ENCODE results near the gene DPEP3.

Gene DPEP3

DNA sequence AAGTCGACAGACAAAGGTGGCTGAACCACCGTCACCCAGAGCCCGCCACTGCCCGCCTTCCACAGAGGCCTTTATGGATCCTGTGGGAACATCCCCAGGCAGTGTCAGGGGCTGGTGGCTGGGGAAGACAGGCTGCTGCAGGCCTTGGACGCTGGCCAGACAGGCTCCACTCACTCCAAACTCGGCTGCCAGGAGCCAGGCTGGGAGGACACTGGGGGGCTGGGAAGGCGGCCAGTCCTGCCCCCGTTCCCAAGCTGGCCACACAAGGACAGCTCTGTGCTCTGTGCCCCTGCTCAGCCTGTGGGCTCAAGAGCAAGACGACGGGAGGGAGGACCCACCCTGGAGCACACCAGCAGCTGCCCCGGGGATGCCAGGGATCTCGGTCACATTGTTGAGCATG is 28.8 kb downstream of the DPEP3 start:
- H3K27me3 ChIP-seq (ENCODE audit: low read length): no peaks in the 10 kb centered on the region
- no peak for TF ChIP-seq EZH2phosphoT487 (conservative IDR thresholded peaks at IDR 0.05; ENCODE audit: low read length)
- TF ChIP-seq, protein P1, sequence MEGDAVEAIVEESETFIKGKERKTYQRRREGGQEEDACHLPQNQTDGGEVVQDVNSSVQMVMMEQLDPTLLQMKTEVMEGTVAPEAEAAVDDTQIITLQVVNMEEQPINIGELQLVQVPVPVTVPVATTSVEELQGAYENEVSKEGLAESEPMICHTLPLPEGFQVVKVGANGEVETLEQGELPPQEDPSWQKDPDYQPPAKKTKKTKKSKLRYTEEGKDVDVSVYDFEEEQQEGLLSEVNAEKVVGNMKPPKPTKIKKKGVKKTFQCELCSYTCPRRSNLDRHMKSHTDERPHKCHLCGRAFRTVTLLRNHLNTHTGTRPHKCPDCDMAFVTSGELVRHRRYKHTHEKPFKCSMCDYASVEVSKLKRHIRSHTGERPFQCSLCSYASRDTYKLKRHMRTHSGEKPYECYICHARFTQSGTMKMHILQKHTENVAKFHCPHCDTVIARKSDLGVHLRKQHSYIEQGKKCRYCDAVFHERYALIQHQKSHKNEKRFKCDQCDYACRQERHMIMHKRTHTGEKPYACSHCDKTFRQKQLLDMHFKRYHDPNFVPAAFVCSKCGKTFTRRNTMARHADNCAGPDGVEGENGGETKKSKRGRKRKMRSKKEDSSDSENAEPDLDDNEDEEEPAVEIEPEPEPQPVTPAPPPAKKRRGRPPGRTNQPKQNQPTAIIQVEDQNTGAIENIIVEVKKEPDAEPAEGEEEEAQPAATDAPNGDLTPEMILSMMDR (IDR thresholded peaks at IDR 0.05; ENCODE audit: insufficient read depth, low read length, poor library complexity, severe bottlenecking): no peak
- H4K20me1 ChIP-seq (ENCODE audit: low read depth, low read length): no peaks in the 10 kb centered on the region
- no peak overlapping the region for H3K9ac ChIP-seq (ENCODE audit: low read length)
- H3F3A ChIP-seq (ENCODE audit: insufficient read depth): no peaks in the 10 kb centered on the region
- no peaks in the 10 kb centered on the region for H3K9me2 ChIP-seq (replicated peaks; ENCODE audit: insufficient read depth, low read length)
- no peak overlapping the region for H3K4me2 ChIP-seq (ENCODE audit: low read depth, low read length, poor library complexity, severe bottlenecking)
- no peaks in the 10 kb centered on the region for H3K9me3 ChIP-seq (ENCODE audit: insufficient read depth, low read length)
- no peaks in the 10 kb centered on the region for H3K36me3 ChIP-seq (ENCODE audit: low read length)
- H3K79me2 ChIP-seq (ENCODE audit: insufficient read depth, low read length): no peaks in the 10 kb centered on the region
- H3K27ac ChIP-seq (ENCODE audit: low read depth, low read length): no peak overlapping the region
- H2AFZ ChIP-seq (ENCODE audit: low read depth, low read length, severe bottlenecking): no peak overlapping the region
- no peak overlapping the region for H3K4me3 ChIP-seq (ENCODE audit: insufficient read depth, low read length, poor library complexity, severe bottlenecking)

DNA sequence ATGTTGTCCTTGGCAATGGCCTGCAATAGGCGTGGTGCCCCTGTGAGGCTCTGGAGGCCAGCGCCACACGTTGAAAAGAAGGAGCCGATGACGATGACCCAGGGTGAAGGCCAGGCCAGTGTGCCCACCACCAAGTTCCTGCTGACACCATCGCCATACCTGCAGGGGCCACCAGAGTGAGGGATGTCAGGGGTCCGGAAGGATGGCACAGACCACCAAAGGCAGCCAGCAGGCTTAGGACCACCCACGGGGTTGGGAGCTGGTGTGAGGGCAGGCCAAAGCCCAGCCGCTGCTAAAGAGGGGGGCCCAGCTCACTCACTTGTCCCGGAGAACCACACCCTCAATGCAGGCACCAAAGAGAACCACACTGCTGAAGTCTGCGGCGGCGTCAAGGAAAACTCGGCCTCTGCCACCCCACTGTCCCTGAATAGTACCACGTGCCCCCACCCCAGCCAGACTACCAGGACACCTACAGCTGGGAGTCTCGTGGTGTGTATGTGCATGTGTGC is 29.9 kb downstream of the DPEP3 start:
- H3K79me2 ChIP-seq (ENCODE audit: insufficient read depth, low read length): no peaks in the 10 kb centered on the region
- no peaks in the 10 kb centered on the region for H4K20me1 ChIP-seq (ENCODE audit: low read depth, low read length)
- no peaks in the 10 kb centered on the region for H3K9me3 ChIP-seq (ENCODE audit: insufficient read depth, low read length)
- H3K27me3 ChIP-seq (ENCODE audit: low read length): no peaks in the 10 kb centered on the region
- TF ChIP-seq, protein P1 (IDR thresholded peaks at IDR 0.05; ENCODE audit: insufficient read depth, low read length, poor library complexity, severe bottlenecking): no peak
- TF ChIP-seq EZH2phosphoT487 (conservative IDR thresholded peaks at IDR 0.05; ENCODE audit: low read length): no peak
- H3K9me2 ChIP-seq (replicated peaks; ENCODE audit: insufficient read depth, low read length): no peaks in the 10 kb centered on the region
- no peak overlapping the region for H3K4me3 ChIP-seq (ENCODE audit: insufficient read depth, low read length, poor library complexity, severe bottlenecking)
- no peaks in the 10 kb centered on the region for H3K36me3 ChIP-seq (ENCODE audit: low read length)
- H3K4me2 ChIP-seq (ENCODE audit: low read depth, low read length, poor library complexity, severe bottlenecking): no peak overlapping the region
- no peak overlapping the region for H3K27ac ChIP-seq (ENCODE audit: low read depth, low read length)
- H3F3A ChIP-seq (ENCODE audit: insufficient read depth): no peaks in the 10 kb centered on the region
- H2AFZ ChIP-seq (ENCODE audit: low read depth, low read length, severe bottlenecking): no peak overlapping the region
- H3K9ac ChIP-seq (ENCODE audit: low read length): no peak overlapping the region

DNA sequence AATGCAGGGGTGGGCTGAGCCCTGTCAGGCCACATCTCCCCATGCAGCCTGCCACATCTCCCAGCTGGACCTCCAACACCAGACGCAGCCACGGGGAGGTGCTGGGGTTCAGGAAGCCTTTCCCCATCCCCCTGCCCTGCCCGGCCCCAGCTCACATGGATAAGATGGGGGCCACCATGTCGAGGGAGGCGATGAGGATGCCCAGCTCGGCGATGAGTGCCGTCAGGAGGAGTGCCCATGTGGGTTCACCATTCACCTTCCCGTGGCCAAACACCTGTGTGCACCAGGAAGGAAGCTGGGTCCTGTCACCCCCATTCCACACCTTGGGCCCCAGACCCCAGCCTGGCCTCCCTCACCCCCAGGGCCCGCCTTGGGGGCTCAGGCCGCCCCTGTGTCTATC is 30.7 kb downstream of the DPEP3 start:
- H3K27ac ChIP-seq (ENCODE audit: low read depth, low read length): no peak overlapping the region
- no peaks in the 10 kb centered on the region for H3F3A ChIP-seq (ENCODE audit: insufficient read depth)
- H3K4me2 ChIP-seq (ENCODE audit: low read depth, low read length, poor library complexity, severe bottlenecking): no peak overlapping the region
- no peak overlapping the region for H3K9ac ChIP-seq (ENCODE audit: low read length)
- no peak for TF ChIP-seq EZH2phosphoT487 (conservative IDR thresholded peaks at IDR 0.05; ENCODE audit: low read length)
- no peak overlapping the region for H3K4me3 ChIP-seq (ENCODE audit: insufficient read depth, low read length, poor library complexity, severe bottlenecking)
- H3K36me3 ChIP-seq (ENCODE audit: low read length): no peaks in the 10 kb centered on the region
- H3K79me2 ChIP-seq (ENCODE audit: insufficient read depth, low read length): no peaks in the 10 kb centered on the region
- H3K9me2 ChIP-seq (replicated peaks; ENCODE audit: insufficient read depth, low read length): no peaks in the 10 kb centered on the region
- H3K27me3 ChIP-seq (ENCODE audit: low read length): no peaks in the 10 kb centered on the region
- H2AFZ ChIP-seq (ENCODE audit: low read depth, low read length, severe bottlenecking): no peak overlapping the region
- H3K9me3 ChIP-seq (ENCODE audit: insufficient read depth, low read length): no peaks in the 10 kb centered on the region
- no peaks in the 10 kb centered on the region for H4K20me1 ChIP-seq (ENCODE audit: low read depth, low read length)

DNA sequence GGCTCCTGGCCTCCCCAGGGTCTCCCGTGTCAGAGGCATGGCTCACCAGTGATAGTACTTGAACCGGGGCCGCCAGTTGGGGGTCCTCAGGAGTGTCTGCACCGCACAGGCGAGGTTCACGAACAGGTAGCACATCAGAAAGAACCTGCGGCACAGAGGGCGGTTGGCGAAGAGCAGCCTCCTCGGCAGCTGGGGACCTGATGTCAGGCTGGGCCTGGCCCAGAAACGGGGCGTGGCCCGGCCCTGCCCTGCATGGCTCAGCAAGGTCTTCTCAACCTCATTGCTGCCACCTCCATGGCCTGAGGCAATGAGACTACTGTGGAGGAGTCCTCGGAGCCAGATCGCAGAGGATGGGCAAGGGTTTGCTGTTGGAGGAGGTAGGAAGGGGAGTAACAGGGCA is 32.3 kb downstream of the DPEP3 start:
- Histone ChIP-seq H3K79me2 (ENCODE audit: insufficient read depth, low read length) (no peaks in the 10 kb centered on the region), H3K4me3 (ENCODE audit: insufficient read depth, low read length, poor library complexity, severe bottlenecking) (no peak overlapping the region), H3K27ac (ENCODE audit: low read depth, low read length) (no peak overlapping the region), H2AFZ (ENCODE audit: low read depth, low read length, severe bottlenecking) (no peak overlapping the region), H3K4me2 (ENCODE audit: low read depth, low read length, poor library complexity, severe bottlenecking) (no peak overlapping the region), H3K9me3 (ENCODE audit: insufficient read depth, low read length) (no peaks in the 10 kb centered on the region), H3F3A (ENCODE audit: insufficient read depth) (no peaks in the 10 kb centered on the region), H4K20me1 (ENCODE audit: low read depth, low read length) (no peaks in the 10 kb centered on the region), H3K27me3 (ENCODE audit: low read length) (no peaks in the 10 kb centered on the region), H3K36me3 (ENCODE audit: low read length) (no peaks in the 10 kb centered on the region), H3K9ac (ENCODE audit: low read length) (no peak overlapping the region), H3K9me2 (replicated peaks; ENCODE audit: insufficient read depth, low read length) (no peaks in the 10 kb centered on the region)
- TF ChIP-seq, protein P1 (IDR thresholded peaks at IDR 0.05; ENCODE audit: insufficient read depth, low read length, poor library complexity, severe bottlenecking): no peak
- TF ChIP-seq EZH2phosphoT487 (conservative IDR thresholded peaks at IDR 0.05; ENCODE audit: low read length): no peak
